CD14-positive monocyte (primary cell): ENCODE measurements around the gene TRPC4AP. TPM values are rescaled to one million over a fixed set of nuclear protein-coding genes. Genes with fewer than 3 reads are reported as not detected.

Source experiments
- DNase-seq, 3 donors: peaks; one replicate each; pipeline ENCODE4 v3.0.0-alpha.2; 2011 to 2022
- H2AFZ ChIP-seq: 2 replicates; pipeline ENCODE4 v1.6.0; 2012; ENCODE audit warnings: mild to moderate bottlenecking, low read depth, low read length, inconsistent platforms; ENCODE audit not compliant: insufficient read depth, poor library complexity, severe bottlenecking
- H3K27ac ChIP-seq, 2 donors: 1 replicate in 1 of 2; 2 replicates in 1 of 2; pipeline ENCODE4 v1.5.1; 2012 to 2013; ENCODE audit warnings: low read length in 2 of 2, control low read depth in 1 of 2, inconsistent platforms in 1 of 2, low read depth in 1 of 2, mild to moderate bottlenecking in 1 of 2
- H3K27me3 ChIP-seq, 2 donors: one replicate each; pipeline versions ENCODE4 v1.6.0 to v1.6.1; 2011 to 2013; ENCODE audit warnings: low read length in 2 of 2; ENCODE audit not compliant: control insufficient read depth in 2 of 2, insufficient read depth in 2 of 2
- H3K36me3 ChIP-seq, 2 donors: replicated peaks in 1 of 2; 1 replicate in 1 of 2; 2 replicates in 1 of 2; pipeline versions ENCODE4 v1.5.1 to v1.6.1; 2012 to 2013; ENCODE audit warnings: low read length in 2 of 2, control low read depth in 1 of 2, inconsistent platforms in 1 of 2, mild to moderate bottlenecking in 1 of 2; ENCODE audit not compliant: insufficient read depth in 2 of 2, control insufficient read depth in 1 of 2
- H3K4me1 ChIP-seq, 2 donors: 1 replicate in 1 of 2; 2 replicates in 1 of 2; pipeline versions ENCODE4 v1.5.1 to v1.6.1; 2012 to 2013; ENCODE audit warnings: low read length in 2 of 2, control low read depth in 1 of 2, inconsistent platforms in 1 of 2, mild to moderate bottlenecking in 1 of 2, moderate library complexity in 1 of 2; ENCODE audit not compliant: insufficient read depth in 2 of 2, control insufficient read depth in 1 of 2
- H3K4me2 ChIP-seq: replicated peaks from 2 replicates; pipeline ENCODE3; 2012; ENCODE audit warnings: low read length, moderate library complexity, mild to moderate bottlenecking; ENCODE audit not compliant: poor library complexity, severe bottlenecking; ENCODE audit errors: extremely low read depth
- H3K4me3 ChIP-seq, 3 experiments: fragments of 200-600 bp in 1 of 3; sonication (generic) in 1 of 3; replicated peaks in 1 of 3; 1 replicate in 2 of 3; 2 replicates in 1 of 3; pipeline ENCODE4 v1.5.1; 2011 to 2013; ENCODE audit warnings: low read length in 3 of 3, mild to moderate bottlenecking in 3 of 3, control low read depth in 2 of 3, low read depth in 2 of 3, inconsistent platforms in 1 of 3, moderate library complexity in 1 of 3
- H3K79me2 ChIP-seq: 2 replicates; pipeline ENCODE4 v1.6.0; 2012; ENCODE audit warnings: mild to moderate bottlenecking, control low read depth, inconsistent platforms, low read length, moderate library complexity; ENCODE audit not compliant: insufficient read depth
- H3K9ac ChIP-seq: 2 replicates; pipeline ENCODE4 v1.6.0; 2017; ENCODE audit warnings: low read length, mild to moderate bottlenecking; ENCODE audit not compliant: insufficient read depth, poor library complexity, severe bottlenecking
- H3K9me3 ChIP-seq, 2 donors: replicated peaks in 1 of 2; 1 replicate in 1 of 2; 2 replicates in 1 of 2; pipeline versions ENCODE4 v1.5.1 to v1.6.1; 2012 to 2013; ENCODE audit warnings: low read length in 2 of 2, control low read depth in 1 of 2; ENCODE audit not compliant: control insufficient read depth in 1 of 2, insufficient read depth in 1 of 2
- H4K20me1 ChIP-seq: 2 replicates; pipeline ENCODE4 v1.6.0; 2012; ENCODE audit warnings: mild to moderate bottlenecking, low read length, control low read depth, moderate library complexity; ENCODE audit not compliant: insufficient read depth
- H3K27ac Mint-ChIP-seq, 7 donors: one replicate each; pipeline ENCODE4 v1.8.0; 2020; ENCODE audit warnings: mild to moderate bottlenecking in 7 of 7, mixed read lengths in 7 of 7, moderate library complexity in 6 of 7, inconsistent platforms in 2 of 7
- H3K27me3 Mint-ChIP-seq, 3 donors: one replicate each; pipeline ENCODE4 v1.8.0; 2021 to 2022; ENCODE audit warnings: low read depth in 3 of 3, mild to moderate bottlenecking in 3 of 3, mixed read lengths in 3 of 3, moderate library complexity in 3 of 3, inconsistent platforms in 1 of 3
- H3K36me3 Mint-ChIP-seq, 2 donors: one replicate each; pipeline ENCODE4 v1.8.0; 2020; ENCODE audit warnings: mixed read lengths in 2 of 2, inconsistent platforms in 1 of 2, mild to moderate bottlenecking in 1 of 2
- H3K4me1 Mint-ChIP-seq: one replicate; pipeline ENCODE4 v1.8.0; 2020; ENCODE audit warnings: mild to moderate bottlenecking, mixed read lengths
- H3K4me3 Mint-ChIP-seq, 2 donors: one replicate each; pipeline ENCODE4 v1.8.0; 2020; ENCODE audit warnings: mild to moderate bottlenecking in 2 of 2, mixed read lengths in 2 of 2, moderate library complexity in 1 of 2
- H3K9me3 Mint-ChIP-seq, 7 donors: one replicate each; pipeline ENCODE4 v1.8.0; 2020 to 2022; ENCODE audit warnings: mixed read lengths in 7 of 7, mild to moderate bottlenecking in 6 of 7, moderate library complexity in 6 of 7, inconsistent platforms in 2 of 7
- CTCF ChIP-seq: fragments of 200-600 bp; IDR thresholded peaks from one replicate; pipeline ENCODE4 v1.8.0; 2022; ENCODE audit warnings: antibody characterized with exemption, mild to moderate bottlenecking
- WGBS: methylation state at CpG from one replicate; pipeline ENCODE4 v1.1.5; 2013; ENCODE audit warnings: missing lambda C conversion rate; ENCODE audit not compliant: insufficient coverage; 5-methylcytosine and 5-hydroxymethylcytosine counted together
- intact Hi-C, 2 donors: fragments of 100-400 bp; cut with micrococcal nuclease; formaldehyde crosslinking; loops; one replicate each; pipeline versions ENCODE4 v1.15.0 to v1.15.1; 2023
- polyA plus RNA-seq, 3 donors: library from polyadenylated mRNA; depleted of rRNA in 1 of 3; unstranded in 2 of 3; stranded (reverse) in 1 of 3; fragments of 300-500 nt in 2 of 3; fragments of >200 nt in 1 of 3; fragmentation: Illumina TruSeq in 2 of 3; gene quantifications; 1 replicate in 2 of 3; 2 replicates in 1 of 3; pipeline ENCODE4 v1.2.3, GENCODE V29; 2012 to 2021

TRPC4AP gene
- polyA plus RNA-seq, 3 donors, result 80.8 to 98.4 (median 88.6) TPM

DNA sequence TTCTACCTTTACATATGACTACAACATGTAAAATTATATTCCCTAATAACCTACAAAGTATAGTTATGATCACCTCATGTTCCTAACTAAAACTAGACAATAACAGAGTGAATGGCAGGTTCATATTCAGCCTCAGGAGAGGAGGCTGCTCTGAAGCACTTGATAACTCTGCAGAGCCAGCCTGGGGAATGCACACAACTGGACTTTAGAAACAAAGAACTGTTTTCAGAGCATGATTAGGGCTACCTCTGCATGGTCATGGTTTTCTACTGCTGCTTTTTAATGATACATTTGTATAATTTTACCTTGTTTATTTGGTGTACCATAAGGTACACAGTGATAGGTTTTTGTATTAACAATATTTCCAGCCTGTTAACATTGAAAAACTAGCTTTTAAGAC, 50.3 kb downstream of the TRPC4AP start:
- intact Hi-C loops, result no loop called here
- H3K36me3 Mint-ChIP-seq, result peaks cover 50 to 74% of the 10 kb centered on the region in 2 donors
- no peaks in the 10 kb centered on the region for H3K4me1 ChIP-seq

DNA sequence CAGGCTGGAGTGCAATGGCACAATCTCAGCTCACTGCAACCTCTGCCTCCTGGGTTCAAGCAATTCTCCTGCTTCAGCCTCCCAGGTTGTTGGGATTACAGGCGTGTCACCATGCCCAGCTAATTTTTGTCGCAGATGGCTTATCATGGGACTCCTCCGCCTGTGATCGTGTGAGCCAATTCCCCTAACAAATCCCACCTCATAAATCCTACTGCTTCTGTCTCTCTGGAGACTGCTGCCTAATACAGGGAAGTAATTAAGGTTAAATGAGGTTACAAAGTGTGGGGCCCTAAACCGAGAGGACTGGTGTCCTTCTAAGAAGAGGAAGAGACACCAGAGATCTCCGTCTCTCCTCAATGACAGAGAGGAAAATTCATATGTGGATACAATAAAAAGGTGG, 52.0 kb downstream of the TRPC4AP start:
- no peaks in the 10 kb centered on the region for H3K27me3 ChIP-seq
- WGBS, result 88% methylated on average over 2 of the region's 6 CpGs
- Mint-ChIP-seq H3K27me3 (no peaks in the 10 kb centered on the region), H3K36me3 (peaks cover 52 to 74% of the 10 kb centered on the region in 2 donors), H3K4me1 (no peaks in the 10 kb centered on the region), H3K4me3 (no peak overlapping the region), H3K9me3 (no peaks in the 10 kb centered on the region), H3K27ac (peak overlapping the region in 2 of 7 donors; percentile 26 to 31)
- H3K79me2 ChIP-seq, result peaks cover 6% of the 10 kb centered on the region
- H3K9ac ChIP-seq, result no peak overlapping the region
- no peak overlapping the region for H3K4me3 ChIP-seq
- no peak overlapping the region for H2AFZ ChIP-seq
- H3K4me1 ChIP-seq, result no peaks in the 10 kb centered on the region
- H3K4me2 ChIP-seq, result no peak overlapping the region
- H3K9me3 ChIP-seq, result no peaks in the 10 kb centered on the region
- peaks cover 74 to 96% of the 10 kb centered on the region in 2 donors for H3K36me3 ChIP-seq
- intact Hi-C loops, result no loop called here
- no peak for DNase-seq
- no peak overlapping the region for H3K27ac ChIP-seq
- H4K20me1 ChIP-seq, result peaks cover 71% of the 10 kb centered on the region
- no peak for TF ChIP-seq CTCF

More for the DNA sequence above, 50.3 kb downstream of the TRPC4AP start:
- H3K27me3 ChIP-seq, result no peaks in the 10 kb centered on the region
- Mint-ChIP-seq H3K27ac (no peak overlapping the region), H3K9me3 (no peaks in the 10 kb centered on the region), H3K4me3 (no peak overlapping the region), H3K27me3 (no peaks in the 10 kb centered on the region), H3K4me1 (no peaks in the 10 kb centered on the region)
- no peak overlapping the region for H2AFZ ChIP-seq
- no peak overlapping the region for H3K9ac ChIP-seq
- no peak for DNase-seq
- no peak overlapping the region for H3K4me3 ChIP-seq
- peaks cover 78 to 95% of the 10 kb centered on the region in 2 donors for H3K36me3 ChIP-seq
- no peak for TF ChIP-seq CTCF
- no peak overlapping the region for H3K4me2 ChIP-seq
- H4K20me1 ChIP-seq, result peaks cover 74% of the 10 kb centered on the region
- no peak overlapping the region for H3K27ac ChIP-seq
- no peaks in the 10 kb centered on the region for H3K9me3 ChIP-seq
- H3K79me2 ChIP-seq, result peaks cover 6% of the 10 kb centered on the region
